ENCODE measurements around the gene HADH. TPM values are rescaled to one million over a fixed set of nuclear protein-coding genes. Genes with fewer than 3 reads are reported as not detected.

HADH gene
- total and polyA plus RNA-seq, 4 donors: 27.5 to 140 (median 94.3) TPM

- no peaks in the 10 kb centered on the region for H3K27me3 ChIP-seq (ENCODE audit: control insufficient read depth in 4 of 4, insufficient read depth in 4 of 4, low read length in 3 of 4)
- no peaks in the 10 kb centered on the region for H3K9me3 ChIP-seq (ENCODE audit: control insufficient read depth in 4 of 4, low read length in 3 of 4)
- WGBS: 62% methylated on average over 3 of the region's 3 CpGs
- no peak overlapping the region for H3K9ac ChIP-seq (ENCODE audit: low read depth in 1 of 2, low read length in 2 of 2)
- DNase-seq (ENCODE audit: low spot score): no peak
- H3K4me1 ChIP-seq (ENCODE audit: control insufficient read depth in 4 of 4, insufficient read depth in 4 of 4, low read length in 3 of 4): no peaks in the 10 kb centered on the region
- TF ChIP-seq, protein P1, sequence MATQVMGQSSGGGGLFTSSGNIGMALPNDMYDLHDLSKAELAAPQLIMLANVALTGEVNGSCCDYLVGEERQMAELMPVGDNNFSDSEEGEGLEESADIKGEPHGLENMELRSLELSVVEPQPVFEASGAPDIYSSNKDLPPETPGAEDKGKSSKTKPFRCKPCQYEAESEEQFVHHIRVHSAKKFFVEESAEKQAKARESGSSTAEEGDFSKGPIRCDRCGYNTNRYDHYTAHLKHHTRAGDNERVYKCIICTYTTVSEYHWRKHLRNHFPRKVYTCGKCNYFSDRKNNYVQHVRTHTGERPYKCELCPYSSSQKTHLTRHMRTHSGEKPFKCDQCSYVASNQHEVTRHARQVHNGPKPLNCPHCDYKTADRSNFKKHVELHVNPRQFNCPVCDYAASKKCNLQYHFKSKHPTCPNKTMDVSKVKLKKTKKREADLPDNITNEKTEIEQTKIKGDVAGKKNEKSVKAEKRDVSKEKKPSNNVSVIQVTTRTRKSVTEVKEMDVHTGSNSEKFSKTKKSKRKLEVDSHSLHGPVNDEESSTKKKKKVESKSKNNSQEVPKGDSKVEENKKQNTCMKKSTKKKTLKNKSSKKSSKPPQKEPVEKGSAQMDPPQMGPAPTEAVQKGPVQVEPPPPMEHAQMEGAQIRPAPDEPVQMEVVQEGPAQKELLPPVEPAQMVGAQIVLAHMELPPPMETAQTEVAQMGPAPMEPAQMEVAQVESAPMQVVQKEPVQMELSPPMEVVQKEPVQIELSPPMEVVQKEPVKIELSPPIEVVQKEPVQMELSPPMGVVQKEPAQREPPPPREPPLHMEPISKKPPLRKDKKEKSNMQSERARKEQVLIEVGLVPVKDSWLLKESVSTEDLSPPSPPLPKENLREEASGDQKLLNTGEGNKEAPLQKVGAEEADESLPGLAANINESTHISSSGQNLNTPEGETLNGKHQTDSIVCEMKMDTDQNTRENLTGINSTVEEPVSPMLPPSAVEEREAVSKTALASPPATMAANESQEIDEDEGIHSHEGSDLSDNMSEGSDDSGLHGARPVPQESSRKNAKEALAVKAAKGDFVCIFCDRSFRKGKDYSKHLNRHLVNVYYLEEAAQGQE (IDR thresholded peaks at IDR 0.05): no peak
- no peak for TF ChIP-seq CTCF (IDR thresholded peaks at IDR 0.05; ENCODE audit: low read depth, low read length, missing input control)
- TF ChIP-seq JUND (IDR thresholded peaks at IDR 0.05): no peak
- TF ChIP-seq FOXA2 (IDR thresholded peaks at IDR 0.05): no peak
- TF ChIP-seq NR2F2 (IDR thresholded peaks at IDR 0.05): no peak
- no peak for TF ChIP-seq FOXA1 (IDR thresholded peaks at IDR 0.05)
- TF ChIP-seq HNF4G (IDR thresholded peaks at IDR 0.05): no peak
- TF ChIP-seq ZBTB33 (IDR thresholded peaks at IDR 0.05): no peak
- TF ChIP-seq MAX (IDR thresholded peaks at IDR 0.05): no peak
- TF ChIP-seq EGR1 (IDR thresholded peaks at IDR 0.05; ENCODE audit: low read depth in 2 of 2): no peak
- no peak for TF ChIP-seq GABPA (IDR thresholded peaks at IDR 0.05 in 1 of 2, conservative IDR thresholded peaks at IDR 0.05 in 1 of 2)
- TF ChIP-seq TAF1 (conservative IDR thresholded peaks at IDR 0.05): no peak
- TF ChIP-seq RXRA (IDR thresholded peaks at IDR 0.05): no peak
- no peak overlapping the region for H3K4me3 ChIP-seq (ENCODE audit: low read depth in 1 of 3, low read length in 3 of 3)
- no peaks in the 10 kb centered on the region for H3K36me3 ChIP-seq (ENCODE audit: control insufficient read depth in 4 of 4, insufficient read depth in 3 of 4, low read depth in 1 of 4, low read length in 3 of 4)
- no peak overlapping the region for H3K27ac ChIP-seq (ENCODE audit: low read depth in 1 of 2, low read length in 2 of 2)
Observed at GRCh38 chr4:108045687-108046024, 56.0 kb downstream of the HADH start.

DNA sequence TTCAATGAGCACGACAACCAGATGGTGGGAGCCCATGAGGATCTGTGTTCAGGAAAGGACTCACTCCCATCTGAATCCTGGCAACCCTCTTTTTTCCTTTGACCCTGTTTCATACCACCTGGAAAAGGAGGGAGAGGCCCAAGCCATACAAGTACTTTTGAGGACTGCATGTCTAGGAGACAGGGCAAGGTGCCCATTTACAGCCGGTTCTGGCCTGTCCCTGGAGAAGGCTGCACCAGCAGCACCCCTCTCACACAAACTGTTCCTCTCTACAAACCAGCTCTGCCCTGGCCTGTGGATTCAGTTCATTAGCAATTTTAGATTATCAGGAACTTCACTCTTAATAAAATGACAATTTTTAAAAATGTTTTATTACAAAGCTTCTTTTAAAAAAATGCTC, 57.5 kb downstream of the HADH start:
- H3K36me3 ChIP-seq (ENCODE audit: control insufficient read depth in 4 of 4, insufficient read depth in 3 of 4, low read depth in 1 of 4, low read length in 3 of 4): peaks cover 0 to 1% (median 0%) of the 10 kb centered on the region in 4 donors
- H3K9me3 ChIP-seq (ENCODE audit: control insufficient read depth in 4 of 4, low read length in 3 of 4): no peaks in the 10 kb centered on the region
- no peaks in the 10 kb centered on the region for H3K27me3 ChIP-seq (ENCODE audit: control insufficient read depth in 4 of 4, insufficient read depth in 4 of 4, low read length in 3 of 4)
- H3K4me3 ChIP-seq (ENCODE audit: low read depth in 1 of 3, low read length in 3 of 3): no peak overlapping the region
- no peak for DNase-seq (ENCODE audit: low spot score)
- H3K9ac ChIP-seq (ENCODE audit: low read depth in 1 of 2, low read length in 2 of 2): no peak overlapping the region
- H3K4me1 ChIP-seq (ENCODE audit: control insufficient read depth in 4 of 4, insufficient read depth in 4 of 4, low read length in 3 of 4): no peaks in the 10 kb centered on the region
- 95% methylated on average over 2 of the region's 2 CpGs for WGBS
- no peak overlapping the region for H3K27ac ChIP-seq (ENCODE audit: low read depth in 1 of 2, low read length in 2 of 2)
- TF ChIP-seq GABPA (IDR thresholded peaks at IDR 0.05 in 1 of 2, conservative IDR thresholded peaks at IDR 0.05 in 1 of 2): no peak
- no peak for TF ChIP-seq JUND (IDR thresholded peaks at IDR 0.05)
- no peak for TF ChIP-seq ZBTB33 (IDR thresholded peaks at IDR 0.05)
- TF ChIP-seq CTCF (IDR thresholded peaks at IDR 0.05; ENCODE audit: low read depth, low read length, missing input control): no peak
- no peak for TF ChIP-seq SP1 (IDR thresholded peaks at IDR 0.05)
- TF ChIP-seq EGR1 (IDR thresholded peaks at IDR 0.05; ENCODE audit: low read depth in 2 of 2): no peak
- no peak for TF ChIP-seq YY1 (IDR thresholded peaks at IDR 0.05)
- no peak for TF ChIP-seq ATF3 (IDR thresholded peaks at IDR 0.05)
- TF ChIP-seq FOXA2 (IDR thresholded peaks at IDR 0.05): no peak
- TF ChIP-seq, protein P1 (IDR thresholded peaks at IDR 0.05): no peak

Measured in liver (tissue), 9 donors.